WTC11 (cell line): ENCODE data around the gene DLG5. TPM values are rescaled to one million over a fixed set of nuclear protein-coding genes. Genes with fewer than 3 reads are reported as not detected.

Source experiments
- ATAC-seq: fragments of 200-7000 bp; cut with Tn5 transposase; 2 replicates; pipeline ENCODE4 v1.10.0; 2021; ENCODE audit warnings: mild to moderate bottlenecking, moderate library complexity
- CTCF ChIA-PET: fragments of 300-600 bp; sonication (Branson Sonifier 250); formaldehyde crosslinking; loops from one replicate; lab custom pipeline; 2021; ENCODE audit warnings: antibody characterized with exemption; lab: Charles Lee
- POLR2A ChIA-PET: fragments of 350-600 bp; sonication (Branson Sonifier 250); formaldehyde crosslinking; loops from one replicate; lab custom pipeline; 2021; ENCODE audit warnings: antibody characterized with exemption; lab: Charles Lee
- DNase-seq: peaks from one replicate; pipeline ENCODE4 v3.0.0; 2021; ENCODE audit warnings: low spot score
- H3K27ac Mint-ChIP-seq: 2 replicates; pipeline ENCODE4 v1.8.0; 2021; ENCODE audit warnings: mixed read lengths
- H3K27me3 Mint-ChIP-seq: 2 replicates; pipeline ENCODE4 v1.8.0; 2021; ENCODE audit warnings: low read depth, mild to moderate bottlenecking, moderate library complexity, mixed read lengths
- H3K36me3 Mint-ChIP-seq: 2 replicates; pipeline ENCODE4 v1.8.0; 2021; ENCODE audit warnings: mixed read lengths
- H3K4me1 Mint-ChIP-seq: 2 replicates; pipeline ENCODE4 v1.8.0; 2022; ENCODE audit warnings: mixed read lengths
- H3K4me3 Mint-ChIP-seq: 2 replicates; pipeline ENCODE4 v1.8.0; 2021; ENCODE audit warnings: mild to moderate bottlenecking, moderate library complexity, mixed read lengths
- H3K9me3 Mint-ChIP-seq: 2 replicates; pipeline ENCODE4 v1.8.0; 2021; ENCODE audit warnings: mixed read lengths
- ATF3 ChIP-seq: sonication (generic); formaldehyde crosslinking; conservative IDR thresholded peaks from 2 replicates; pipeline ENCODE4 v1.8.1; 2022; ENCODE audit warnings: mild to moderate bottlenecking, missing genetic modification reagents
- CDX4 ChIP-seq: fragments of 250-450 bp; sonication (Bioruptor Pico); IDR thresholded peaks from 2 replicates; pipeline ENCODE4 v1.9.0; 2021; ENCODE audit warnings: moderate library complexity, mild to moderate bottlenecking, inconsistent platforms, borderline replicate concordance
- ERG ChIP-seq: fragments of 250-450 bp; sonication (Bioruptor Pico); IDR thresholded peaks from 2 replicates; pipeline ENCODE4 v1.8.0; 2021; ENCODE audit warnings: mild to moderate bottlenecking
- FOXP1 ChIP-seq: sonication (generic); formaldehyde crosslinking; IDR thresholded peaks from 2 replicates; pipeline ENCODE4 v1.8.0; 2022; ENCODE audit warnings: missing genetic modification reagents, mild to moderate bottlenecking, moderate library complexity, borderline replicate concordance
- HMGXB4 ChIP-seq: sonication (generic); formaldehyde crosslinking; IDR thresholded peaks from 2 replicates; pipeline ENCODE4 v1.8.1; 2023; ENCODE audit warnings: mild to moderate bottlenecking, moderate library complexity, missing genetic modification reagents
- KAT7 ChIP-seq: sonication (generic); formaldehyde crosslinking; IDR thresholded peaks from 2 replicates; pipeline ENCODE4 v1.8.1; 2023; ENCODE audit warnings: missing genetic modification reagents, mild to moderate bottlenecking, borderline replicate concordance
- PRDM15 ChIP-seq: sonication (generic); formaldehyde crosslinking; IDR thresholded peaks from 2 replicates; pipeline ENCODE4 v1.8.0; 2022; ENCODE audit warnings: missing genetic modification reagents
- SOX15 ChIP-seq: fragments of 250-450 bp; sonication (Bioruptor Pico); IDR thresholded peaks from 2 replicates; pipeline ENCODE4 v1.9.0; 2021; ENCODE audit warnings: mild to moderate bottlenecking
- SP1 ChIP-seq: sonication (generic); formaldehyde crosslinking; conservative IDR thresholded peaks from 2 replicates; pipeline ENCODE4 v1.8.1; 2022; ENCODE audit warnings: missing genetic modification reagents
- TP53 ChIP-seq: sonication (generic); formaldehyde crosslinking; IDR thresholded peaks from 2 replicates; pipeline ENCODE4 v1.8.1; 2023; ENCODE audit warnings: mild to moderate bottlenecking, missing genetic modification reagents
- USF1 ChIP-seq: sonication (generic); formaldehyde crosslinking; IDR thresholded peaks from 2 replicates; pipeline ENCODE4 v1.8.0; 2022; ENCODE audit warnings: mild to moderate bottlenecking, missing genetic modification reagents
- USF2 ChIP-seq: sonication (generic); formaldehyde crosslinking; IDR thresholded peaks from 2 replicates; pipeline ENCODE4 v1.8.1; 2023; ENCODE audit warnings: mild to moderate bottlenecking, missing genetic modification reagents, moderate library complexity
- ZBTB21 ChIP-seq: sonication (generic); formaldehyde crosslinking; IDR thresholded peaks from 2 replicates; pipeline ENCODE4 v1.8.1; 2023; ENCODE audit warnings: mild to moderate bottlenecking, missing genetic modification reagents, borderline replicate concordance
- ZNF232 ChIP-seq: sonication (generic); formaldehyde crosslinking; IDR thresholded peaks from 2 replicates; pipeline ENCODE4 v1.8.0; 2022; ENCODE audit warnings: mild to moderate bottlenecking, missing genetic modification reagents
- ZNF396 ChIP-seq: fragments of 250-450 bp; sonication (Bioruptor Pico); IDR thresholded peaks from 2 replicates; pipeline ENCODE4 v1.8.0; 2021; ENCODE audit warnings: mild to moderate bottlenecking, moderate library complexity, borderline replicate concordance
- total RNA-seq: library from RNA; stranded (reverse); gene quantifications from 3 replicates; pipeline ENCODE4 v1.2.3, GENCODE V29; 2021
- TF ChIP-seq, protein P1 (sequence below): sonication (generic); formaldehyde crosslinking; IDR thresholded peaks from 2 replicates; pipeline ENCODE4 v1.8.0; 2023; ENCODE audit warnings: missing genetic modification reagents
- TF ChIP-seq, protein P2 (sequence below): sonication (generic); formaldehyde crosslinking; IDR thresholded peaks from 2 replicates; pipeline ENCODE4 v1.8.0; 2023; ENCODE audit warnings: mild to moderate bottlenecking, missing genetic modification reagents
- TF ChIP-seq, protein P3 (sequence below): sonication (generic); formaldehyde crosslinking; IDR thresholded peaks from 2 replicates; pipeline ENCODE4 v1.8.1; 2023; ENCODE audit warnings: mild to moderate bottlenecking, missing genetic modification reagents
- TF ChIP-seq, protein P4 (sequence below): fragments of 200-600 bp; IDR thresholded peaks from 2 replicates; pipeline ENCODE4 v1.8.0; 2022; ENCODE audit warnings: antibody characterized with exemption

DLG5 gene
- total RNA-seq, 1 experiment from 2014 or later: 65.5 TPM

DNA sequence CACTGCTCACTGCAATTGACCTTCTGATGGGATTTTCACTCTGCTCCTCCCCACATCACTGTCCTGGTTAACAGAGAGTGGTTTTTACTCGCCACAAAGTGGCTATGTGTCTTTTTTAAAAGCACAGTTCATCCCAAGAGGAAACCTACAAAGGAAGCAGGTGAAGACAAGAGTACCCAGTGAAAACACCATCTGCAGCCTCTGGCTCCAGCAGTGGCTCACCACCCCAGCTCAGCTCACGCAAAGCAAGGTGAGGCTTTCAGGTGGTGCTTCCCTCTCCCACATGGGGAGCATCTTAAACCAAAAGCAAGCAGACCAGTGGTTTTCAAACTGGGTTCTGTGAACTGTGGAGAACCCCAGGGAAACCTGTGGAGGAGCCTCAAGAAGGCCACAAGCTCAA lies 14.0 kb downstream of the DLG5 start:
- TF ChIP-seq FOXP1 (CRISPR knock-in tag) (no peak), KAT7 (CRISPR knock-in tag) (no peak), ZNF232 (CRISPR knock-in tag) (no peak), USF2 (CRISPR knock-in tag) (no peak), USF1 (CRISPR knock-in tag) (no peak), HMGXB4 (CRISPR knock-in tag) (no peak), PRDM15 (CRISPR knock-in tag) (no peak), ZBTB21 (no peak), ERG (no peak), SOX15 (CRISPR knock-in tag) (no peak), TP53 (no peak), SP1 (no peak), ATF3 (CRISPR knock-in tag) (no peak), CDX4 (CRISPR knock-in tag) (no peak), ZNF396 (CRISPR knock-in tag) (no peak)
- TF ChIP-seq, protein P1, sequence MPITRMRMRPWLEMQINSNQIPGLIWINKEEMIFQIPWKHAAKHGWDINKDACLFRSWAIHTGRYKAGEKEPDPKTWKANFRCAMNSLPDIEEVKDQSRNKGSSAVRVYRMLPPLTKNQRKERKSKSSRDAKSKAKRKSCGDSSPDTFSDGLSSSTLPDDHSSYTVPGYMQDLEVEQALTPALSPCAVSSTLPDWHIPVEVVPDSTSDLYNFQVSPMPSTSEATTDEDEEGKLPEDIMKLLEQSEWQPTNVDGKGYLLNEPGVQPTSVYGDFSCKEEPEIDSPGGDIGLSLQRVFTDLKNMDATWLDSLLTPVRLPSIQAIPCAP (CRISPR knock-in tag): no peak
- TF ChIP-seq, protein P2, sequence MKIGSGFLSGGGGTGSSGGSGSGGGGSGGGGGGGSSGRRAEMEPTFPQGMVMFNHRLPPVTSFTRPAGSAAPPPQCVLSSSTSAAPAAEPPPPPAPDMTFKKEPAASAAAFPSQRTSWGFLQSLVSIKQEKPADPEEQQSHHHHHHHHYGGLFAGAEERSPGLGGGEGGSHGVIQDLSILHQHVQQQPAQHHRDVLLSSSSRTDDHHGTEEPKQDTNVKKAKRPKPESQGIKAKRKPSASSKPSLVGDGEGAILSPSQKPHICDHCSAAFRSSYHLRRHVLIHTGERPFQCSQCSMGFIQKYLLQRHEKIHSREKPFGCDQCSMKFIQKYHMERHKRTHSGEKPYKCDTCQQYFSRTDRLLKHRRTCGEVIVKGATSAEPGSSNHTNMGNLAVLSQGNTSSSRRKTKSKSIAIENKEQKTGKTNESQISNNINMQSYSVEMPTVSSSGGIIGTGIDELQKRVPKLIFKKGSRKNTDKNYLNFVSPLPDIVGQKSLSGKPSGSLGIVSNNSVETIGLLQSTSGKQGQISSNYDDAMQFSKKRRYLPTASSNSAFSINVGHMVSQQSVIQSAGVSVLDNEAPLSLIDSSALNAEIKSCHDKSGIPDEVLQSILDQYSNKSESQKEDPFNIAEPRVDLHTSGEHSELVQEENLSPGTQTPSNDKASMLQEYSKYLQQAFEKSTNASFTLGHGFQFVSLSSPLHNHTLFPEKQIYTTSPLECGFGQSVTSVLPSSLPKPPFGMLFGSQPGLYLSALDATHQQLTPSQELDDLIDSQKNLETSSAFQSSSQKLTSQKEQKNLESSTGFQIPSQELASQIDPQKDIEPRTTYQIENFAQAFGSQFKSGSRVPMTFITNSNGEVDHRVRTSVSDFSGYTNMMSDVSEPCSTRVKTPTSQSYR (CRISPR knock-in tag): no peak
- TF ChIP-seq, protein P3, sequence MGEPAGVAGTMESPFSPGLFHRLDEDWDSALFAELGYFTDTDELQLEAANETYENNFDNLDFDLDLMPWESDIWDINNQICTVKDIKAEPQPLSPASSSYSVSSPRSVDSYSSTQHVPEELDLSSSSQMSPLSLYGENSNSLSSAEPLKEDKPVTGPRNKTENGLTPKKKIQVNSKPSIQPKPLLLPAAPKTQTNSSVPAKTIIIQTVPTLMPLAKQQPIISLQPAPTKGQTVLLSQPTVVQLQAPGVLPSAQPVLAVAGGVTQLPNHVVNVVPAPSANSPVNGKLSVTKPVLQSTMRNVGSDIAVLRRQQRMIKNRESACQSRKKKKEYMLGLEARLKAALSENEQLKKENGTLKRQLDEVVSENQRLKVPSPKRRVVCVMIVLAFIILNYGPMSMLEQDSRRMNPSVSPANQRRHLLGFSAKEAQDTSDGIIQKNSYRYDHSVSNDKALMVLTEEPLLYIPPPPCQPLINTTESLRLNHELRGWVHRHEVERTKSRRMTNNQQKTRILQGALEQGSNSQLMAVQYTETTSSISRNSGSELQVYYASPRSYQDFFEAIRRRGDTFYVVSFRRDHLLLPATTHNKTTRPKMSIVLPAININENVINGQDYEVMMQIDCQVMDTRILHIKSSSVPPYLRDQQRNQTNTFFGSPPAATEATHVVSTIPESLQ (CRISPR knock-in tag): no peak
- TF ChIP-seq, protein P4, sequence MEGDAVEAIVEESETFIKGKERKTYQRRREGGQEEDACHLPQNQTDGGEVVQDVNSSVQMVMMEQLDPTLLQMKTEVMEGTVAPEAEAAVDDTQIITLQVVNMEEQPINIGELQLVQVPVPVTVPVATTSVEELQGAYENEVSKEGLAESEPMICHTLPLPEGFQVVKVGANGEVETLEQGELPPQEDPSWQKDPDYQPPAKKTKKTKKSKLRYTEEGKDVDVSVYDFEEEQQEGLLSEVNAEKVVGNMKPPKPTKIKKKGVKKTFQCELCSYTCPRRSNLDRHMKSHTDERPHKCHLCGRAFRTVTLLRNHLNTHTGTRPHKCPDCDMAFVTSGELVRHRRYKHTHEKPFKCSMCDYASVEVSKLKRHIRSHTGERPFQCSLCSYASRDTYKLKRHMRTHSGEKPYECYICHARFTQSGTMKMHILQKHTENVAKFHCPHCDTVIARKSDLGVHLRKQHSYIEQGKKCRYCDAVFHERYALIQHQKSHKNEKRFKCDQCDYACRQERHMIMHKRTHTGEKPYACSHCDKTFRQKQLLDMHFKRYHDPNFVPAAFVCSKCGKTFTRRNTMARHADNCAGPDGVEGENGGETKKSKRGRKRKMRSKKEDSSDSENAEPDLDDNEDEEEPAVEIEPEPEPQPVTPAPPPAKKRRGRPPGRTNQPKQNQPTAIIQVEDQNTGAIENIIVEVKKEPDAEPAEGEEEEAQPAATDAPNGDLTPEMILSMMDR: no peak
- Mint-ChIP-seq H3K27me3 (no peaks in the 10 kb centered on the region), H3K36me3 (no peaks in the 10 kb centered on the region), H3K4me3 (no peak overlapping the region), H3K4me1 (peaks cover 38% of the 10 kb centered on the region), H3K9me3 (no peaks in the 10 kb centered on the region), H3K27ac (no peak overlapping the region)
- ATAC-seq (no peak), DNase-seq (no peak)
- ChIA-PET POLR2A (no interaction called here), CTCF (interaction anchor here (4.8 to 5.6 kb wide), 2 partner anchors 22 to 62 kb away, joined by 25 to 39 read pairs; no protein-coding TSS in a partner anchor)
